OCI-LY1 (cell line): ENCODE results near the gene TOMM7.

ENCODE experiments used
- H2AFZ ChIP-seq: fragments of 200-600 bp; sonication (generic), shearing (Covaris generic); 2 replicates; pipeline ENCODE4 v1.6.0; 2014; ENCODE audit warnings: antibody characterized with exemption, mild to moderate bottlenecking, low read length
- H3F3A ChIP-seq: fragments of 200-600 bp; sonication (generic), shearing (Covaris generic); 2 replicates; pipeline ENCODE4 v1.6.0; 2014; ENCODE audit warnings: mild to moderate bottlenecking, antibody characterized with exemption, low read length, moderate library complexity; ENCODE audit not compliant: insufficient read depth
- H3K27ac ChIP-seq: fragments of 200-600 bp; sonication (generic); 2 replicates; pipeline ENCODE4 v1.5.1; 2014; ENCODE audit warnings: low read length, mixed run types, mild to moderate bottlenecking, low read depth; ENCODE audit not compliant: poor library complexity, severe bottlenecking
- H3K27me3 ChIP-seq: fragments of 200-600 bp; sonication (generic); 2 replicates; pipeline ENCODE4 v1.6.0; 2014; ENCODE audit warnings: antibody characterized with exemption, mild to moderate bottlenecking, low read length, moderate library complexity; ENCODE audit not compliant: insufficient read depth
- H3K36me3 ChIP-seq: fragments of 200-600 bp; sonication (generic); 2 replicates; pipeline ENCODE4 v1.6.1; 2014; ENCODE audit warnings: mild to moderate bottlenecking, antibody characterized with exemption, low read length, moderate library complexity, mixed read lengths; ENCODE audit not compliant: insufficient read depth
- H3K4me1 ChIP-seq: fragments of 200-600 bp; sonication (generic); 2 replicates; pipeline ENCODE4 v1.5.1; 2014; ENCODE audit warnings: mild to moderate bottlenecking, low read length, moderate library complexity; ENCODE audit not compliant: insufficient read depth, severe bottlenecking
- H3K4me2 ChIP-seq: fragments of 200-600 bp; sonication (generic), shearing (Covaris generic); 2 replicates; pipeline ENCODE4 v1.6.1; 2014; ENCODE audit warnings: low read length
- H3K4me3 ChIP-seq: fragments of 200-600 bp; sonication (generic); 2 replicates; pipeline ENCODE4 v1.5.1; 2014; ENCODE audit warnings: low read length, low read depth, mild to moderate bottlenecking, mixed read lengths; ENCODE audit not compliant: poor library complexity, severe bottlenecking
- H3K79me2 ChIP-seq: fragments of 200-600 bp; shearing (Covaris generic); 2 replicates; pipeline ENCODE4 v1.6.1; 2016; ENCODE audit warnings: mixed run types, low read length, mixed read lengths; ENCODE audit not compliant: insufficient read depth
- H3K9ac ChIP-seq: fragments of 200-600 bp; sonication (generic), shearing (Covaris generic); 2 replicates; pipeline ENCODE4 v1.6.1; 2014; ENCODE audit warnings: mild to moderate bottlenecking, low read length, mixed read lengths
- H3K9me2 ChIP-seq: fragments of 200-600 bp; sonication (generic), shearing (Covaris generic); 2 replicates; pipeline ENCODE4 v1.6.1; 2014; ENCODE audit warnings: low read depth, mild to moderate bottlenecking, low read length, mixed read lengths
- H3K9me3 ChIP-seq: fragments of 200-600 bp; shearing (Covaris generic); 2 replicates; pipeline ENCODE4 v1.6.1; 2014; ENCODE audit warnings: low read length, mixed read lengths
- H4K20me1 ChIP-seq: fragments of 200-600 bp; sonication (generic), shearing (Covaris generic); 2 replicates; pipeline ENCODE4 v1.6.0; 2016; ENCODE audit warnings: mild to moderate bottlenecking, low read length; ENCODE audit not compliant: insufficient read depth
- EZH2 ChIP-seq: fragments of 200-600 bp; sonication (generic), shearing (Covaris generic); IDR thresholded peaks from 2 replicates; pipeline ENCODE4 v1.8.0; 2017; ENCODE audit warnings: borderline replicate concordance, mixed run types, mild to moderate bottlenecking, antibody characterized with exemption, low read length, moderate library complexity, mixed read lengths
- TF ChIP-seq, protein P1 (sequence below): fragments of 200-600 bp; sonication (generic), shearing (Covaris generic); IDR thresholded peaks from 2 replicates; pipeline ENCODE4 v1.5.1; 2017; ENCODE audit warnings: mild to moderate bottlenecking, antibody characterized with exemption, low read length, moderate library complexity, mixed read lengths

Gene TOMM7

DNA sequence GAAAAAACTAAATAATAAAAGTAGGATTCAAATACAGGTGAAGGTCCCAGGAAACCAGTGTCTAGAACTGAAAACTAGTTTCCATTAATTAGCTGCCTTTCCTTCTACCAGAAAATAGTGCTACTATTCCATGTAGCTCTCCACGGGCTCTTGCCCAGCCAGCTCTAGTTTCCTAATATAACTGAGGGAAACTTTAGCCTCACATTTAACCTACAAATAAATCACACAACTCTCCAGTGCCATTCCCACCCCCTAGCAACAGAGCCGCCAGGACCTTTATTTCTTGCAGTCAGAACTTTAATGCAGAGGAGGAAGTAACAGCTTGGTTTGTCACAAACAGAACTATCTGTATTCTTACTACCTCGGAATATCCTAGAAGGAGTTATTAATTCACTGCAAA lies 10.3 kb downstream of the TOMM7 start:
- Histone ChIP-seq H3K27me3 (no peaks in the 10 kb centered on the region), H3K79me2 (no peaks in the 10 kb centered on the region), H3K4me3 (no peak overlapping the region), H3K4me1 (no peaks in the 10 kb centered on the region), H3K9ac (no peak overlapping the region), H2AFZ (no peak overlapping the region), H3K9me3 (no peaks in the 10 kb centered on the region), H3F3A (no peaks in the 10 kb centered on the region), H3K9me2 (no peaks in the 10 kb centered on the region), H4K20me1 (no peaks in the 10 kb centered on the region), H3K27ac (no peak overlapping the region), H3K4me2 (no peak overlapping the region), H3K36me3 (peaks cover 52% of the 10 kb centered on the region)
- TF ChIP-seq, protein P1, sequence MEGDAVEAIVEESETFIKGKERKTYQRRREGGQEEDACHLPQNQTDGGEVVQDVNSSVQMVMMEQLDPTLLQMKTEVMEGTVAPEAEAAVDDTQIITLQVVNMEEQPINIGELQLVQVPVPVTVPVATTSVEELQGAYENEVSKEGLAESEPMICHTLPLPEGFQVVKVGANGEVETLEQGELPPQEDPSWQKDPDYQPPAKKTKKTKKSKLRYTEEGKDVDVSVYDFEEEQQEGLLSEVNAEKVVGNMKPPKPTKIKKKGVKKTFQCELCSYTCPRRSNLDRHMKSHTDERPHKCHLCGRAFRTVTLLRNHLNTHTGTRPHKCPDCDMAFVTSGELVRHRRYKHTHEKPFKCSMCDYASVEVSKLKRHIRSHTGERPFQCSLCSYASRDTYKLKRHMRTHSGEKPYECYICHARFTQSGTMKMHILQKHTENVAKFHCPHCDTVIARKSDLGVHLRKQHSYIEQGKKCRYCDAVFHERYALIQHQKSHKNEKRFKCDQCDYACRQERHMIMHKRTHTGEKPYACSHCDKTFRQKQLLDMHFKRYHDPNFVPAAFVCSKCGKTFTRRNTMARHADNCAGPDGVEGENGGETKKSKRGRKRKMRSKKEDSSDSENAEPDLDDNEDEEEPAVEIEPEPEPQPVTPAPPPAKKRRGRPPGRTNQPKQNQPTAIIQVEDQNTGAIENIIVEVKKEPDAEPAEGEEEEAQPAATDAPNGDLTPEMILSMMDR = no peak
- no peak for TF ChIP-seq EZH2

DNA sequence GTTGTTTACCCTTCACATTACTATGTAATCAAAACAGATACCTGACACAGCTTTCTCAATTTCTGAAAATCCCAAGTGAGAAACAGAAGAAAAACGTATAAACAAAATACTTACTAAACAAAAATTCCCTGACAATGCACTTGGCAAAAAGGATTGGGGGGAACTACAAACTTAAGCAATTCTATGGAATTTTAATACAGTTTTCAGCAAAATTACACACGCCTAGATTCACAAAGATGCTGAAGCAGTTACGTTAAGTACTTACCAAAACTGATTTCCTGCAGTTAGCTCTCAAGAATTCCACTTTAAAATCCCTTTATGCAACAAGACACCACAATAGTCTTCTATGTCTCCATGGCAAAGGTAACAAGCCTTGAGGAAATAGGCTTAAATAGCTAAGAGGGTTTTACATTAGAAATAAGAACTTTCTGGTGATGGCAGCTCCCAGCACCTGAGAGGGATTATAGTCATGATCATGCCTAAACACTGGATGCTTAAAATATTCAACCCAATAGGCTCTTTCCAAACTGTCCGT lies 10.8 kb downstream of the TOMM7 start:
- H3K27me3 ChIP-seq = no peaks in the 10 kb centered on the region
- no peaks in the 10 kb centered on the region for H3F3A ChIP-seq
- H2AFZ ChIP-seq = no peak overlapping the region
- H3K4me3 ChIP-seq = no peak overlapping the region
- no peaks in the 10 kb centered on the region for H3K9me2 ChIP-seq
- H3K27ac ChIP-seq = no peak overlapping the region
- no peak overlapping the region for H3K9ac ChIP-seq
- TF ChIP-seq, protein P1 = no peak
- TF ChIP-seq EZH2 = no peak
- no peaks in the 10 kb centered on the region for H4K20me1 ChIP-seq
- no peak overlapping the region for H3K4me2 ChIP-seq
- H3K9me3 ChIP-seq = no peaks in the 10 kb centered on the region
- no peaks in the 10 kb centered on the region for H3K79me2 ChIP-seq
- peaks cover 46% of the 10 kb centered on the region for H3K36me3 ChIP-seq
- no peaks in the 10 kb centered on the region for H3K4me1 ChIP-seq

- H3K9ac ChIP-seq = no peak overlapping the region
- TF ChIP-seq, protein P1 = no peak
- no peak for TF ChIP-seq EZH2
- no peaks in the 10 kb centered on the region for H3K27me3 ChIP-seq
- H3K9me3 ChIP-seq = no peaks in the 10 kb centered on the region
- H3K79me2 ChIP-seq = no peaks in the 10 kb centered on the region
- no peak overlapping the region for H2AFZ ChIP-seq
- H3F3A ChIP-seq = no peaks in the 10 kb centered on the region
- no peak overlapping the region for H3K4me3 ChIP-seq
- H3K4me2 ChIP-seq = no peak overlapping the region
- H3K9me2 ChIP-seq = no peaks in the 10 kb centered on the region
- H4K20me1 ChIP-seq = no peaks in the 10 kb centered on the region
- H3K36me3 ChIP-seq = peaks cover 38% of the 10 kb centered on the region
- H3K27ac ChIP-seq = no peak overlapping the region
- no peaks in the 10 kb centered on the region for H3K4me1 ChIP-seq
Observed at GRCh38 chr7:22810843-22811242, 11.8 kb downstream of the TOMM7 start.
